ENCODE data around the gene IGFLR1. TPM values are rescaled to one million over a fixed set of nuclear protein-coding genes. Genes with fewer than 3 reads are reported as not detected.
A peak's percentile ranks its signal among the peaks of the same experiment; 100 is the strongest.

Gene IGFLR1
- total and polyA plus RNA-seq, 4 donors: 3.8 to 72.5 (median 26.0) TPM

GRCh38 chr19:35704218-35704617 lies 38.0 kb downstream of the IGFLR1 start, which contains the start of gene ZBTB32:
TSS of gene ZBTB32 (plus strand) at chr19:35704558. CDS start at chr19:35714627, 10,069 bp downstream.
- no peaks in the 10 kb centered on the region for H3K36me3 ChIP-seq (ENCODE audit: control insufficient read depth in 4 of 4, insufficient read depth in 4 of 4, low read length in 4 of 4)
- TF ChIP-seq, protein P1, sequence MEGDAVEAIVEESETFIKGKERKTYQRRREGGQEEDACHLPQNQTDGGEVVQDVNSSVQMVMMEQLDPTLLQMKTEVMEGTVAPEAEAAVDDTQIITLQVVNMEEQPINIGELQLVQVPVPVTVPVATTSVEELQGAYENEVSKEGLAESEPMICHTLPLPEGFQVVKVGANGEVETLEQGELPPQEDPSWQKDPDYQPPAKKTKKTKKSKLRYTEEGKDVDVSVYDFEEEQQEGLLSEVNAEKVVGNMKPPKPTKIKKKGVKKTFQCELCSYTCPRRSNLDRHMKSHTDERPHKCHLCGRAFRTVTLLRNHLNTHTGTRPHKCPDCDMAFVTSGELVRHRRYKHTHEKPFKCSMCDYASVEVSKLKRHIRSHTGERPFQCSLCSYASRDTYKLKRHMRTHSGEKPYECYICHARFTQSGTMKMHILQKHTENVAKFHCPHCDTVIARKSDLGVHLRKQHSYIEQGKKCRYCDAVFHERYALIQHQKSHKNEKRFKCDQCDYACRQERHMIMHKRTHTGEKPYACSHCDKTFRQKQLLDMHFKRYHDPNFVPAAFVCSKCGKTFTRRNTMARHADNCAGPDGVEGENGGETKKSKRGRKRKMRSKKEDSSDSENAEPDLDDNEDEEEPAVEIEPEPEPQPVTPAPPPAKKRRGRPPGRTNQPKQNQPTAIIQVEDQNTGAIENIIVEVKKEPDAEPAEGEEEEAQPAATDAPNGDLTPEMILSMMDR (IDR thresholded peaks at IDR 0.05; ENCODE audit: control extremely low read depth, extremely low read depth): no peak
- ATAC-seq (ENCODE audit: insufficient read depth, low FRiP score): no peak
- H3K4me1 ChIP-seq (ENCODE audit: control insufficient read depth in 5 of 5, insufficient read depth in 5 of 5, low read length in 5 of 5): peaks cover 0 to 4% (median 0%) of the 10 kb centered on the region in 5 donors
- 31 to 39% methylated on average over 24 of the region's 24 CpGs for WGBS, 2 donors
- peak; percentile 56 to 58 (median 56) for DNase-seq
- H3K4me3 ChIP-seq: no peak within 1 kb of the TSS
- H3K9me3 ChIP-seq (ENCODE audit: control insufficient read depth in 4 of 4, insufficient read depth in 3 of 4, low read length in 3 of 4): no peaks in the 10 kb centered on the region
- H3K27me3 ChIP-seq (ENCODE audit: control insufficient read depth in 3 of 3, insufficient read depth in 3 of 3, low read length in 2 of 3): no peaks in the 10 kb centered on the region
- H3K9ac ChIP-seq (ENCODE audit: insufficient read depth in 1 of 2, low read length in 2 of 2): no peak within 1 kb of the TSS
- no peak within 1 kb of the TSS for H3K27ac ChIP-seq (ENCODE audit: low read depth in 1 of 2, low read length in 1 of 2)

GRCh38 chr19:35703343-35703742 lies 38.9 kb downstream of the IGFLR1 start:
- Histone ChIP-seq H3K4me3 (no peak overlapping the region), H3K9me3 (ENCODE audit: control insufficient read depth in 4 of 4, insufficient read depth in 3 of 4, low read length in 3 of 4) (no peaks in the 10 kb centered on the region), H3K36me3 (ENCODE audit: control insufficient read depth in 4 of 4, insufficient read depth in 4 of 4, low read length in 4 of 4) (no peaks in the 10 kb centered on the region), H3K27me3 (ENCODE audit: control insufficient read depth in 3 of 3, insufficient read depth in 3 of 3, low read length in 2 of 3) (no peaks in the 10 kb centered on the region), H3K9ac (ENCODE audit: insufficient read depth in 1 of 2, low read length in 2 of 2) (no peak overlapping the region), H3K27ac (ENCODE audit: low read depth in 1 of 2, low read length in 1 of 2) (no peak overlapping the region), H3K4me1 (ENCODE audit: control insufficient read depth in 5 of 5, insufficient read depth in 5 of 5, low read length in 5 of 5) (peaks cover 0 to 4% (median 0%) of the 10 kb centered on the region in 5 donors)
- DNase-seq: no peak
- TF ChIP-seq, protein P1 (IDR thresholded peaks at IDR 0.05; ENCODE audit: control extremely low read depth, extremely low read depth): no peak
- no peak for ATAC-seq (ENCODE audit: insufficient read depth, low FRiP score)
- WGBS, 2 donors: 44 to 54% methylated on average over 9 of the region's 9 CpGs

DNA sequence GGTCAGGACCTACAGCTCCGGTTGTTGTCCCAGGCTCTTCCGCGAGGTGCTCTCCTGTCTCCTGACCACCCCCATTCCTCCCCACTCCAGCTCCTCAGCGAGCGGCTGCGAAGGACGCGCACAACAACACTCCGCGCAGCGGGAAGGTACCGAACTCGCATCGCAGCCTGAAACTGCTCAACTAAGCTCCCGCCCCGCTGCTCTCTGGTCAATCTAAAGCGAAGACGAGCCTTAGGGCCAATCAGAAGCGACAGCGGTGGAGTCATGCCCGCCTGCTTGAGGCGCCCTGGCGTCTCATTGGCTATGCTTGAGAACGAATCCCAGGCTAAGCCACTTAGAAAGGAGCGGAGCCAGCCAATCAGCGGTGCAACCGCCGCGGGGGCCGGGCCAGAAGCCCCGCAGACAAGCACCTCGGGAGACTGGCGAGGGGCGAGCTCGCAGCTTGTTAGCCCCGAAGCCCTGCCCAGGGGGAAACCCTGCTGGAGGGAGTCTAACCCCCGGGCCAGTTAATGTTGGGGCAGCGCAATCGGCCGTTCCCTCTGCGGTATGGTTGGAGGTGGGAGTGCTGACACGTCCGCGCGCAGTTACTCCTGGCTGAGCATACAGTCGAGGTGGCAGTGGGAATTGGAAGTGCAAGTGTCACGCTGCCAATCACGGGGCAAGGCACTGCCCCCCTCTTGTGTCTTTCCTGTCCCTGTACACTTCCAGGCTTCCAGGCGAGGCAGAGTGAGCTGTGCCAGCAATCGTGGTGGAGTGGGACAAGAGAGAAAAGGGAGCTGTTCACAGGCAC lies 39.8 kb downstream of the IGFLR1 start:
- Histone ChIP-seq H3K9ac (ENCODE audit: insufficient read depth in 1 of 2, low read length in 2 of 2) (peak overlapping the region in 1 of 2 donors; percentile 55), H3K27me3 (ENCODE audit: control insufficient read depth in 3 of 3, insufficient read depth in 3 of 3, low read length in 2 of 3) (no peaks in the 10 kb centered on the region), H3K9me3 (ENCODE audit: control insufficient read depth in 4 of 4, insufficient read depth in 3 of 4, low read length in 3 of 4) (no peaks in the 10 kb centered on the region), H3K4me3 (peak overlapping the region; percentile 39), H3K27ac (ENCODE audit: low read depth in 1 of 2, low read length in 1 of 2) (peak overlapping the region in 1 of 2 donors; percentile 48), H3K36me3 (ENCODE audit: control insufficient read depth in 4 of 4, insufficient read depth in 4 of 4, low read length in 4 of 4) (no peaks in the 10 kb centered on the region), H3K4me1 (ENCODE audit: control insufficient read depth in 5 of 5, insufficient read depth in 5 of 5, low read length in 5 of 5) (no peaks in the 10 kb centered on the region)
- TF ChIP-seq, protein P1 (IDR thresholded peaks at IDR 0.05; ENCODE audit: control extremely low read depth, extremely low read depth): no peak
- DNase-seq (peak; percentile 95 to 98 (median 97)), ATAC-seq (ENCODE audit: insufficient read depth, low FRiP score) (peak; percentile 98)
- WGBS, 2 donors: 0% methylated on average over 50 of the region's 50 CpGs
